Astrocyte of the hippocampus (primary cell): ENCODE data around the gene CCDC172.

Source experiments
- DNase-seq: peaks from one replicate; pipeline ENCODE4 v3.0.0; 2011; ENCODE audit warnings: low read depth, low spot score

Gene CCDC172, protein sequence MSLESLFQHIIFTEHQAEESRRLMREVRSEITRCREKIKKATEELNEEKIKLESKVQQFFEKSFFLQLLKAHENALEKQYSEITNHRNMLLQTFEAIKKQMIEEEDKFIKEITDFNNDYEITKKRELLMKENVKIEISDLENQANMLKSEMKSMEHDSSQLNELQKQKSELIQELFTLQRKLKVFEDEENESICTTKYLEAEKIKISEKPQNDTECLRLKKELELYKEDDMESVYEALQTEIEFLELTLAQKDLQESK

DNA sequence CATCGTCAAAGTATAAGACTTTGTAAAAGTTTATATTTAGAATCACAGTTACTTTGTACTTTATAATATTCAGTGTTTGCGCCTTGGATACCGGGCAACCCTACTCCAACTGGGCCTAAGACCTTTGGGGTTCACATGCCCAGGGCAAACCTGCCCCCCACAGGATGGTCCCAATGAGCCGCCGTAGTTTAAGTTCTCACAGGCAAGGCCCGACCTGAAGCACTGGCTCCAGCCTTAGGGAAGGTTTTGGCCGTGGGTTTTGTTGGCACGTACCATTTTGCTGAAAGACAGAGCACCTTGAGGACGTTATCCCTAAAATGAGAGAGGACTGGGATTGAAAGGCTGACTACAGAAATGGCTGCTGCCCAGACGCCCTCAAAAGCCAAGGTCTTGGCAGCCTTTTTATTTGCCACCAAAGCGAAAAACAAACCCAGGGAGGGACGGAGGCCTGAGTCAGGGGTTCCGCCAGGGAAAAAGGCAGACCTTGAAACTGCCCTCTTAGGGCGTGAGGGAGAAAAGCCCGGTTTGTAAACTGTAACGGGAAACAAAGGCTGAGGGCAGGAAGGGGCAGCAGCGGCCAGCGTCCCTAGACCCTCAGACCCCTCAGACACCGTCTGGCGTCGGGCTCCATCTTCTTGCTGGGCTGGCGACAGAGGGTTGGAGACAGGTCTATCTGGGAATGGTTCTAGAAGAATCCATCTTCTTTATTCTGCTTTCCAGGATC lies at the start of gene CCDC172:
TSS of gene CCDC172 (plus strand) at position 222 of the 724 bp plus-strand sequence. CDS start 564 bp downstream, outside the sequence.
- DNase-seq: no peak

DNA sequence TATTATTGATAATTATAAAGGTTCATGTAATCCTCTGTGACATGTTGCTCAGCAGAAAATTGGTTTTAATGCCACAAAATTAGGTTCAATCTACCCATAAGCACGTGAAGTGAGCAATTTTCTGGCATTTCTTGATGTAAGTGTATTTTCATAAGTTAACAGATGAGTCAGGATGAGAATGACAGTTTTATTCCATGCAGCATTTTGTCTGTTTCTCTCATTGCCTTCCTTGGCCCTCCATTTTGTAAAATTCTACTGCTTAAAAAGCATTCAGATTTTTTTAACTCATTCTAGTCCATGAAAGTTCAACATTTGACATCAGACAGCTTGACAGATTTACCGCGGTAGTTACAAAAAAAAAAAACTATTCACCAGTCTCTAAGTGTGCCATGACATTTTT lies 47.3 kb upstream of the CCDC172 start:
- no peak for DNase-seq

DNA sequence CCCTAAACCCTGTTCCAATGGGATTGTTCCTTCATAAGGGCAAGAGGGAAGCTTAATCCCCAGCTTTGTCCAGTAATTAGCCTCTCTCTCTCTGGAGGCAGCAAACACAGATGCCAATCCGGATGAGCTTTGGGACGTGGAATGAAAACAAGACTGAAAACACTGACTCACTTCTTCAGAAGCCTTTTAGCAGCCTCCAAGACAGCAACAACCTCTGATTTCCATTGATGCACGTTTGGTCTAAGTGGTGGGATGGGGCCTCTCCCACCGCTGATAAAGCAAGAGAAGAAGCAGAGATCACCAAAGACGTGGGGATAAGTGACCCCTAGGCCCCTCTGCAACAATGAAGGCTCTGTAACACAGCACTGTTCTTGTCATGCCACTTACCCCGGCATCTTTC lies 45.4 kb upstream of the CCDC172 start:
- DNase-seq: peak; percentile 76

DNA sequence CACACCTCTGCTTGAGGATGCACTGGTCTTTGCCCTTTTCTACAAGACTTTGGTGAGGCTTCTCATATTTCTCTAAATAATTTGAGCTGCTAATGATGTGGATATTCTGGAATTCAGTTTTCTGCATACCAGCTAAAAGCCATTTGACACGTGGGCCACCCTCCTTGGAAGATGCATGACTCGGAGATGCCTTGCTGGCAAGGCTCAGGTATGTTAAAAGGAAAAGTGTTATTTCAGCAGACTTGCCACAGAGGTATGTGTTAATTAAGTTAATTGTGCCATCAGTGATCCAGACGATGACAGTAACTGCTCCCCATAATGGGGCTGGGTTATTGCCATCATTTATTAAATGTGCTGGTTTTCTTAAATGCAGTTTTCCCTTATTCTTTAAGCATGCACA lies 42.5 kb upstream of the CCDC172 start:
- DNase-seq: peak; percentile 20

DNA sequence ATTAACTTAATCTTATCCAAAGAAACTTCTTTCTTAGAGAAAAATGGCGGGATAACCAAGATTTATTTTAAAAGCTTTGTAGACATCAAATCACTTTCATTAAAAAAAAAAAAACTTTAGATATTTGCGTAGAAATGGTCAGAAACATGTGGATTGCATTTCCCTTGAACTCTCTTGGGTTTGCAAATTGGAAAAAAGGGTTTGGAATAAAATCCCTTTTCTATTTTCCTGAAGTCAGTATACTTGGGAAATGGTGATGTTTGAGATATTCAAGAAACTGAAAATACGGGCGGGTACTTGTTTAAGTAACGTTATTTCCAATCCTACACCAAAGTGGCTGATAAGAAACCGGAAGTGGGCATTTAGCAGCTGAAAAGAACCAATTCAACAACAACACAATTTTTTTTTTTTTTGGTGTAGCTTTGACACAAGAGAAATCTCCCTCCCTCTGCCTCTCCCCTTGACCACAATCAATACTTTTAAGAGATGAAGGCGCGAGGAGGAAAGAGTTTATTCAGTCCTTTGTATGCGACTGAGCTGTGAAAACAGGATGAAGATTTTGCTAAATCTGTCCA lies 37.5 kb upstream of the CCDC172 start:
- DNase-seq: no peak

DNA sequence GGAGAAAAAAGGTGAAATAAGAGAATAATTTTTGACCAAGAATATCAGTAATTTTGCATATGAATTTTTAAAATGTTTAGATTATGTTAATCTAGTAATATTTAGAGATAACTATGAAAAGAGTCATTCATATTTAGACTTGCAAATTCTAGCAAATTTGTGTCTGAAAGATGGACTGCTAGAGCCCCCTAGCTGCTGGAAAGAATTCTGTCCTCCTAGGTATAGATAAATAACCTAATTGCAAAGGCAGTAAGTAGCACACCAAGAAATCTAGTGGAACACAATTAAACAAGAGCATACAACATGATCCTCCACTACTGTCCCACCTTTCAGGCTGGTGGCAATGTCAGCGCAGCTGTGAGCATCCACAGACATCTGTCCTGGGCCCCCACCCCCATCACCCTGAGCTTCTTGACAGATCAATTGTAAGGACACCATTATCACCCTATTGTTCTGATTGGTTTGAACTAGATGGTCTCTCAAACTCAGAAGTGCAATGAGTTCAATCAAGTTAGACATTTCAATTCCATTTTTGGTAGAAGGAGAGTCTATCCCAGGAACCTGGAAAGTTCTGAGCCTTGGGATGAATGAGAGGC lies 36.2 kb upstream of the CCDC172 start:
- DNase-seq: peak; percentile 70

DNA sequence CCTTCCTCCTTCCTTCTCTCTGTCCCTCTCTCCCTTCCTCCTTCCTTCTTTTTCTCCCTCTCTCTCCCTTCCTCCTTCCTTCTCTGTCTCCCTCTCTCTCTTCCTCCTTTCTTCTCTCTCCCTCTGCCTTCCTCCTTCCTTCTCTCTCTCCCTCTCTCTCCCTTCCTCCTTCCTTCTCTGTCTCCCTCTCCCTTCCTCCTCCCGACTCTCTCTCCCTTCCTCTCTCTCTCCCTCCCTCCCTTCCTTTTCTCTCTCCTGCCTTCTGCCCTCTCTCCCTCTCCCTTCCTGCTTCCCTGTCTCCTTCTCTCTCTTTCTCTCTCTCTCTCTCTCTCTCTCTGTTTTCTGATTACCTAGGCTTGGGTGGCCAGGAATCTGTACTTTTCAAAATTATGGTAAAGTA lies 34.6 kb upstream of the CCDC172 start:
- no peak for DNase-seq

DNA sequence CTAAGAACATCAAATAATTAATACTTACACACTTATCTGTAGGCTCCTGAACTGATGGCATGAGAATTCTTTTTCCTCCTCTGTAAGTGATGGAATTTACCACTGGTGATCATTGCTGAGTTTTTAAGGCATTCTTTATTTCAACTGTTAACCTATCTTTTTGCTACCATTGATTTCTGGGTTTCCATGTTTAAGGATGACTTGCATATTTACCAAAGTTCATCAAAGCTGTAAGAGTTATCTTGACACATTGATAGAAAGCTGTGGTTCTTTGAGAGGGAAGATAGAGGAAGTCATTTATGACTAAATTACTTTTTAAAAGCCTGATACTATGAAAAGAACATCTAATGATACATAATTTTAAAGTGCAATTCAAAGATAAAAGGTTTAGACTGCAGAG lies 31.8 kb upstream of the CCDC172 start:
- no peak for DNase-seq

DNA sequence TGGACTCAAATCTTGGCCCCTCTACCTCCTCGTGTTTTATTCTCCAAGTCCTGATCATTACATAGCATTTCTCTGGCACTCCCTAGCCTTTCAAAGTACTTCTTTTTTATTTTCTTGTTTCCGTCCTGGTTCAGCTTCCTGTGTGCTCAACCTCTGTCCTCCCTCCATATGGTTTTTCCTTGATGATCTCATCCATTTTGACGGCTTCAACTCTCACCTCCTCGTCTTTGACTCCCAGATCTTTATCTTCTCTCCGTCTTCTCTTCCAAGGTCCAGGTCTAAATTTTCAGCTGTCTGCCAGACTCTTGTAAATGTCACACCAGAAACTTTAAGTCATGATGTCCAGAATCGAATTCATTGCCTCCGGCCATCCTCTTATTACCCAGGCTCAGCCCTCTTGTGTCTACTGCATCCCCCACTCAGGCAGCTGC lies 27.9 kb upstream of the CCDC172 start:
- no peak for DNase-seq

DNA sequence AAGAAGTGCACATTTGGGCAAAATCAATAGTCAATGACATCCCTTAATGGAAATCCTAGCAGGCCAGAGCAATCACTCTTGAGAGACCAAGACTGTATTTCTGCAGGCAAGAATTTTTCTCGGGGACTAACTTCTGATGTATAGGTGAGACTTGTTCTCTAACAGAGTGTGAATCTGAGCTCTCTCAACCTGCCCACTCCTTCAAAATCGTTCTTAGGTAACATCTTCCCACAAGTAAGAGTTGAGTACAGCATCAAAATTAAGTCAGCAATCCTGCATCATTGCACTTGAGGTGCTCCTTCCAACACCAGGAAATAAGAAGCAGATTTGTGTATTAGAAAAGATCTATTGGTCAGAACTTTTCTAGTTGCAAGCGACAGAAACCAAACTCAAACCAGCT lies 25.7 kb upstream of the CCDC172 start:
- DNase-seq: no peak

DNA sequence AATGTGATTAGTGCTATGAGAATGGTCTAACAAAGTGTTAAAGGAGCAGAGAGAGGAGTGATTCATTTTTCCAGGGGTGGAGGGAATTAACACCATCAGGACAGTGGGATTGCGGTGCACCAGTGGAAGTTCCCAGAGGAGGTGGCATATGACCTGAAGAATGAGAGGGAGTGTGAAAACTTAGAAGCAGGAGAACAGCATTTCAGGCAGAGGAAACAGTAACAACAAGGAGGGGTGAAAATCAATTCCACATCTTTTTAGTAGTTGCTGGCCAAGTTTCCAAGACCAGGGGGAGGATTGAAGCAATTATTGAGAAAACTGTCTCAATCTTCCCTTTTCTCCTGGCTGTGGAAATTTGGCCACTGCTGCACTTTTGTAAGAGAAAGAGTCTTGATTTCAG lies 23.7 kb upstream of the CCDC172 start:
- DNase-seq: no peak

DNA sequence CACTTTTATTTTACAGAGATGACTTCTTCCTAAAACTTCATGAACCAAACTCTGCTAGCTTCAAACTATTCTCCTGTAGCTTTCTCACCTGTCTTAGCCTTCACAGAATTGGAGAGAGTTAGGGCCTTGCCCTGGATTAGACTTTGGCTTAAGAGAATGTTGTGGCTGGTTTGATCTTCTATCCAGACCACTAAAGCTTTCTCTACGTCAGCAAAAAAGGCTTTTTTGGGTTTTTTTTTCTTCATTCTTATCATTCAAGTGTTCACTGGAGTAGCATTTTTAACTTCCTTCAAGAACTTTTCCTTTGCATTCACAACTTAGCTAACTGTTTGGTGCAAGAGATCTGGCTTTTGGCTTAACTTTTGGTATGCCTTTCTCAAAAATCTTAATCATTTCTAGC lies 19.3 kb upstream of the CCDC172 start:
- DNase-seq: peak; percentile 11

DNA sequence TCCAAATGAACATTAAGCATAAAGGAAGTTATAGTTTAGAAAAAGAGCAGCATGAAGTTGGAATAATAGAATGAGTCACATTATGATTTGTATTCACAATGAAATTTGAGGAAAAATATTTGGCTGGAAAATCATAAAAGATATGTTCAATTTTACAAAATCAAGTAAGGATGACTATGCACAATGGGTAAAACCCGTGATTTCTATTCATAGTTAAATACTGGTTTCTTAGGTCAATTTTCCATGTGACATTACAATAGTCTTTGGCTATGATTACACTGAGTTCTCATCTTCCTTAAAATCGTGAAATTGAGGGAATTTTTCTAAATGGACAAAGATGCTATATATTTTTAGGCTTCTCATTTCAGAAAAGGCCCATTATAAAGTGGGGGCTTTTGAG lies 17.4 kb upstream of the CCDC172 start:
- DNase-seq: no peak

DNA sequence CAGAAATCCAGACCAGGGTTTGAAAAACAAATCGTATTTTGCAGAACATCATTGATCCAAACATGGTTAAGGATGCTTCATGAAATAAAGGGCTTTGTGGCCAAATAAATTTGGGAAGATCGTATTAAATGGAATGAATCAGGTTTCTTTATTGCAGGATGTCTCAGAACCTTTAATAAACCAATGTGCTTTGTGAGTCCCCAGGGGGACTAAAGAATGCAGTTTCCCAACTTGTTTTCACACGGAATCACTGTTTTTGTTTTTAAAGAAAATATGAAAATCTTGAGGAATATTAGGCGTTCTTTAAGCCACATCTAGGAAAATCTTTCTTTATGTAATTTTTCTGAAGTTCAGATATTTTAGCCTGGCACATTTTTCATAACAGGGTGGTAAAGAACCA lies 16.8 kb upstream of the CCDC172 start:
- DNase-seq: no peak

DNA sequence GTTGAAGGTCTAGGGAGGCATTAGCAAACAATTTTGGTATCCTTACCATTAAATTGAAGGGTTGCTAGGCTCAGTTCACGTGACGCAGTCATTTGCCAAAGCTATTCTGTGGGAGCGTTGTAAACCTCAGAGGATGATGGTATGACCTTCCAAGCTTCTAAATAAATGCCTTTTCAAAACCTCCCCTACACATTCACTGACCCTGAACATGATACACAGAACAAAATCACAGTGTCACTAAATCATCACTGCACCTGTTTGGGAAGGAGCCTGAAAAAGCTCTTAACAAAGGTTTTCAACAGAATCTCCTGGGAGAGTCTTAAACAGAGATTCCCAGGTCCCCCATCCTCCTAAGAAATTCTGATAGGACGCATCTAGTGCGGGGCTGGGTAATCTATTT lies 13.2 kb upstream of the CCDC172 start:
- no peak for DNase-seq

DNA sequence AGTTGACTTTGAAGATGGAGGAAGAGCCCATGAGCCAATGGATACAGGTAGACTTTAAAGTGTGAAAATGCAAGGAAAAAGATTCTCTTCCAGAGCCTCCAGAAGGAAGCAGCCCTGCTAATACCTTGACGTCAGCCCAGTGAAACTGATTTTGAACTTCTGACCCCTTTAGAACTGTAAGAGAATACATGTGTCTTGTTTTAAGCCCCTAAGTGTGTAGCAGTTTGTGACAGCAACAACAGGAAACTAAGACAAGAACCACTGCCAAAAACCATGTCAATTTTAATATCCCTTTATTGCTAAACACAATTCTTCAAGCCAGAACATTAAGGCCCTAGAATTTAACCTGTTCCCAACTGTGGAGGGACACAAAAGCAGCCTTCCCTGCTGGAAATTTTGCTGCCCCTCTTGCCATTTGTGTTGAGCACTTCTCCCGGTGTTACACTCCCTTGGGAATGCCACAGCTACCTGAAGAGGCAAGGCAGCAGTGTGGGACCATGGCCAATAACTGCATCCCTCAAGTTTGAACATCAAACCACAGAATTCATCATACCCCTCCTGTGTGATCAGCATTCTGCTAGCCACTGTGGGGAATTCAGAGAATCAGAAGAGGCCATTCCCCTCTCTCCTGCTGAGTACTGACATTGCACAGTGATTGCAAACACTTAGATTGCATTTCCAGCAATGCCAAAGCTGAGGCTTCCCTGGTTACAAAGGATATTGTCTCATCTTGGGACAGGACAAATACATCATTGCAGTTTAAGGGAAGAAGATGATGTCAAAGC lies 12.3 kb upstream of the CCDC172 start:
- peak; percentile 55 for DNase-seq

DNA sequence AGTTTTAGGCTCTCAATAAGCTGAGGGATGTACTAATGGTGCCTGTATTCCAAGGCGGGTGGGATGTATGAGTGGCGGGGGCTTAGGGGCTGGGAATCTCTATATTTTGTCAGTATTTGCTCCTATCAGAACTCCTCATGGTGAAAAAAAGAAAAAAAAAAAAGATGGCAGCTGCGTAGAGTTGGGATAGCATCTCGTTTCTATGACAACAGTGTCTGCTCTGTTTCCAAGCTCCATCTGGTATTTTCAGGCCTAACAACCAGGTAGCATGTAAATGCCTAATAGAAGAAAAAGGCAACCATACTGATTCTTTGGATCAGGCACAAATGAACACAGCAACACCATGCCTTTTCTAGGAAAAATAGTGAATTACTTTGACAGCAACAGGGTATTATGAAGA lies 11.7 kb upstream of the CCDC172 start:
- no peak for DNase-seq

DNA sequence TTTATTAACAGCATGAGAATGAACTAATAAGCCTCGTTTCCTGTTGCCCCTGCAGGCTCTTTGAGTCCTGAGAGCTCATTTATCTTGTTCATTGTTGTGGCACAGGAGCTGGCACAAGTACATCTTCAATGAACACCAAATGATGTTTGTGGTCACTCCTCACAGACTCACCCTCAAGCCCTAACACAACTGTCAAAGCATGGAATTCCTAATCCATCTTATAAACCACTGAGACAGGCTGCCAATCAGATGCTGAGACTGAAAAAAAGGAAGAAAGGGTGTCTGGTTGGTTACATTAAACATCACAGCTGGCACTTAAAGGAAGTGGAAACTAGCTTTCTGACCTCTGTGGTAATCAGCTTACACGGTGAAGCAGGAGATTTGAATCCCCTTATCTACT lies 7.7 kb upstream of the CCDC172 start:
- peak; percentile 69 for DNase-seq

DNA sequence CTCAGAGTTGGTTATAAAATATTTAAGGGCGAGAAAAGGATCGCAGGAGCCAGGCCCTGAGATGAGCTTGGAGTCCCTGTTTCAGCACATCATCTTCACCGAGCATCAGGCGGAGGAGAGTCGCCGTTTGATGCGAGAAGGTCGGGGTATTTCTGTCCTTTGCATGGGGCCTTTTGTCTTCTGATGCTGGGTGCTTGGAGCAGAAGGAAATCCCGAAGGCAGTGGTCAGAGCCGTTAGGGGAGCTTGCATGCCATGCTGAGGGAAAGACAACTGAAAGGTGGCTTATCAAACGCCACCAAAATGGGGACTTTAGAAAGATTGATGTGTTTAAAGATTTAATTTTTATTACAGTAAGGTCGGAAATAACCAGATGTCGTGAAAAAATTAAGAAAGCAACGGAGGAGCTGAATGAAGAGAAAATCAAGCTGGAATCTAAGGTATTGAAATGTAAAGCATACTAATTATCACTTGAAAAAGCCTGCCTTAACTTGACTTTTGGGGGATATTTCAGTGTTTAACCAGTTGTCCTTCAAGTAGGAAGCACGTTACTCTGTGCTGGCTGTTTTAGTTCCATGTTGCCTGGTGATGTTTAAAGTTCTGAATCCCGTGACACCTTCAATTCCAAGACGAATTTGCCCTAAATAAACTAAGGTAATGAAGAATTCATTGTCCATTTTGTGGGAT lies 845 bp downstream of the CCDC172 start:
- no peak for DNase-seq

DNA sequence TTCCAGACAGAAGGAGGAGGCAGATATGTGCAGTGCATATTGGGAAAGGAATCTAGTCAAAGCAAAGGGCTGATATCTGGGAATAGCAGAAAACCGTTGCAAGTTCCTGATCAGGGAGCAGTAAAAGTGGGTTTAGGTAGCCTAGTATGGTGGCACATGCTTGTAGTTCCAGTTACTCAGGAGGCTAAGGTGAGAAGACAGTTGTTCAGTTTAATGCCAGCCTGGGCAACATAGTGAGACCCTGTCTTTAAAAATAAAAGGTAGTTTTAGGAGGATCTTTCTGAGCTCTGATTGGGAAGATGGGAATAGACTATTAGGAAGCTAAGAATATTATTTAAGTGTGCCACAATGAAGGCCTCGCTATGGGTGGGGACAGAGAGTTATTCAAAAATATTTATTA lies 1.7 kb downstream of the CCDC172 start:
- no peak for DNase-seq

DNA sequence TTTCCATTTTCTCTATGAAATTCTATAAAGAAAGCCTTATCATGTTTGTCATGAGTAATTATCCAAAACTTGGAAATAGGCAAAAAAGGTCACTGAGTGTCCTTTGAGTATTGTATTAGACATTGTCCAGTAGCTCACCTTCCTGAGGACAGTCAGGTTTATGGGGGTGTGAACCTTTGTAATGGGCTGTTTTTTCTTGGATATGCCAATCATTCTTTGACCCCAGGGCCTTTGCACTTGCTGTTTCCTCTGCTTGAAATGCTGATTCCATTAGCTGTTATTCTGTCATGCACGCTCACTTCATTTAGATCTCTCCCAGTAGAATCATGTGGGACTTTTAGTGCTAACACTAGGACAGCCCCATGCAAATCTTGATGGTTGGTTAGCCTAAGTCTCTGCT lies 4.9 kb downstream of the CCDC172 start:
- no peak for DNase-seq
